ENCODE results near the gene SPRTN.
A peak's percentile ranks its signal among the peaks of the same experiment; 100 is the strongest.

SPRTN gene, protein sequence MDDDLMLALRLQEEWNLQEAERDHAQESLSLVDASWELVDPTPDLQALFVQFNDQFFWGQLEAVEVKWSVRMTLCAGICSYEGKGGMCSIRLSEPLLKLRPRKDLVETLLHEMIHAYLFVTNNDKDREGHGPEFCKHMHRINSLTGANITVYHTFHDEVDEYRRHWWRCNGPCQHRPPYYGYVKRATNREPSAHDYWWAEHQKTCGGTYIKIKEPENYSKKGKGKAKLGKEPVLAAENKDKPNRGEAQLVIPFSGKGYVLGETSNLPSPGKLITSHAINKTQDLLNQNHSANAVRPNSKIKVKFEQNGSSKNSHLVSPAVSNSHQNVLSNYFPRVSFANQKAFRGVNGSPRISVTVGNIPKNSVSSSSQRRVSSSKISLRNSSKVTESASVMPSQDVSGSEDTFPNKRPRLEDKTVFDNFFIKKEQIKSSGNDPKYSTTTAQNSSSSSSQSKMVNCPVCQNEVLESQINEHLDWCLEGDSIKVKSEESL

DNA sequence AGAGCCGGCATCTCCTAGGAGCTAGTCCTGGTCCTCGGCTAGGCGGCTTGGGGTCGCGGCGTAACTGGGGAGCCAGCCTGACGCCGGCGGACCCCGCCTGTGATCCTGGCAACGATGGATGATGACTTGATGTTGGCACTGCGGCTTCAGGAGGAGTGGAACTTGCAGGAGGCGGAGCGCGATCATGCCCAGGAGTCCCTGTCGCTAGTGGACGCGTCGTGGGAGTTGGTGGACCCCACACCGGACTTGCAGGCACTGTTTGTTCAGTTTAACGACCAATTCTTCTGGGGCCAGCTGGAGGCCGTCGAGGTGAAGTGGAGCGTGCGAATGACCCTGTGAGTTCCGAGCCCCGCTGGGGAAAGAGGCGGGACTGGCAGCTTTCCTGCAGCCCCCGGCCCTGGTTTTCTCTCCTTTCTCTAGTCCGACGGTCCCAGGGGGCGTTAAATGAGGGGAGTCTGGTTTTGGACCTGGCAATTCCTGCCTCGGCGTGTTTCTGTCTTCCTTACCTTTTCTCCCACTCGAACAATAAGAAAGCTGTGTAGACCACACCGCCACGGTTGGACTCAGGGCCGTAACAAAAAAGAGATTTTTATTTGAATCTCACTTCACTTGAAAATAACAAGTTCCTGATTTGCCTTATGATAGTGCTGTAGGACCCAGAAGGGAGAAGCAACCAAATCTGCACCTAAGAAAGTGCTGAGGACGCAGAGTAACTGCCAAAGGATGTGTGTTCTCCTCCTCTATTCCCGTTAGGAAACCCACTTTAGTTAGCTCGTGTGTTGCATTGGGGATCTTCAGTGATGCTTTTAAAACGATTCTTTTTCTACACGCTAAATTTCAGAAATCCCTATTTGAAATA, at the start of gene SPRTN:
Gene SPRTN (plus strand): TSS at position 24 of the 859 bp plus-strand sequence. CDS start 91 bp downstream, at position 115.
- peak; percentile 20 for DNase-seq

DNA sequence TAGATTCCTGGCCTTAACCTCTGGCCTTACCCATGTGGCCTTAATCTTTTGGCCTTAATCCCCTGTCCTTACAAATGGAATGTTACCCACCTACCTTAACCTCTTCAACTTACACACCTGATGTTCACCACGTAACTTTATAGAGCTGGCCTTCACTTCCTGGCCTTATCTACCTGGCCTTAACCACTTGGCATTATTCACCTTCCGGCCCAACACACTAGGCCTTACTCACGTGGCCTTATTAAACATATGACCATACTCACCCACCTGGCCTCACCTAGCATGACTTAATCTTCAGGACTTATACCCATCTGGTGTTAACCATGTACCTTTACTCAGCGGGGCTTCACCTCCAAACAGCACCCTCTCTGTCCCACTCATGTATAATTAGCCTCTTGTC, 42.2 kb upstream of the SPRTN start:
- no peak for DNase-seq

DNA sequence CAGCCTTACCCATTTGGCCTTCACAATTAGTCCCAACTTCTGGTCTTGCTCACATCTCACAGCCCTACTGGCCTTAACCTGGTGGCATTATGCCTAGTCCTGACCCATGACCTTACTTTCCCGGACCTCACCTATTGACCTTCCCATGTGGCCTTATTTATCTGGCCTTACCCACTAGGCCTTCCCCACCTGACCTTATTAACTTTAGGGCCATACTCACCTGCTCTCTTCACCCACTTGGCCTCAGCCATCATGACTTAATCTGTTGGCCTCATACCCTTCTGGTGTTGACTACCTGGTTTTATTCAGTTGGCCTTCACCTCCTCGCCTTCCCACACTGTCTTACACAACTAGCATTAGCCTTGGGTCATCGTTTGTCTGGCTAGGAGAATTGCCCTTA, 36.1 kb upstream of the SPRTN start:
- no peak for DNase-seq

DNA sequence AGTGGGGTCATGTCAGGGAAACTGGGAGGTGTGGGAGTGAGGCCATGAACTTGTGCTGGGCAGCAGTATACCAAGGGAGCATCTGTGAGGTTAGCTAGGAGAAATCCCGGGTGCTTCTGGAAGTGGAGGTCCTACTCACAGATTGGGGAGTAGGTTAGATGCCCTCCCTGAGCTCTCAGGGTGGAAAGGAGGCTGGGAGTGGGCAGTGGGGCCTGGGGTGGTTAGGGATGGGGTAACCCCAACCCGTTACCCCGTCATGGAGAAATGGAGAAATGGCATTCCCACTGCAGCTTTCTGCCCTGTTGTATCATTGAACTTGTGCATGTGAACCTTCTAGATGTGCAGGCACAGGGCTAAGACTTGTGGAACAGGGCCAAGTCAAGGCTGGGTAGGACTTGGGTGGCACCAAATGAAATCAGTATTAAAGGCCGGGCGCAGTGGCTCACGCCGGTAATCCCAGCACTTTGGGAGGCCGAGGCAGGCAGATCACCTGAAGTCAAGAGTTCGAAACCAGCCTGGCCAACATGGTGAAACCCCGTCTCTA, 27.6 kb upstream of the SPRTN start:
- no peak for DNase-seq

DNA sequence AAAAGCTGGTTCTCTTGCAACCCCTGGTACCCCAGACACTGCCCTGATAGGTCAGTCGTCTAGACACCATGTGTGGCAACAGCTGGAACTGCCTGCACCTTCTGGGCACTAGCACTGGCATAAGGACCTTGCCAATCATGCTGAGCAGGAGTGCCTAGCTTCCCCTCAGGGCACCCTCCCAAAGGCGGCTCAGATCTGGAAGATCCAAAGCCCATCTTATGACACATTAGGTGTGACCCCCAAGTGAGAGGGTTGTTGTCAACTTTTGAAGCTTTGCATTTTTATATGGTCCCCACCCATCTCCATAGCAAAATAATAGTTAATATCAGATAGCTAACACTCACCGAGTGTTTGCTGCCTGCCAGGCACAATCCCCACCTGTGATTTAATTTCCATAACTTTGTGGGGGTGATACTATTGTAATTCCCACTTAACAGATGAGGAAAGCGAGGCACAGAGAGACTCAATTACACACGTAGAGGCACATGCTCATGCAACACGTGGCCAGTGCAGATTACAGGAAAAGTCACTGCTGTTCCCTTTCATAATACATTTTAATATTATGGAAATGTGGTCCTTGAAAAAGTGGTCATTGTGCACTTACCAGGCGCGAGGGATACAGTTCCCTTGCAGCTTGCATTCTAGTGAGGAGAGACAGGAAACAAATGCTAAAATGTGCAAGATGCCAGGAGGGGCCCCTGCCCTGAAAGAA, 26.2 kb upstream of the SPRTN start:
- DNase-seq = no peak

DNA sequence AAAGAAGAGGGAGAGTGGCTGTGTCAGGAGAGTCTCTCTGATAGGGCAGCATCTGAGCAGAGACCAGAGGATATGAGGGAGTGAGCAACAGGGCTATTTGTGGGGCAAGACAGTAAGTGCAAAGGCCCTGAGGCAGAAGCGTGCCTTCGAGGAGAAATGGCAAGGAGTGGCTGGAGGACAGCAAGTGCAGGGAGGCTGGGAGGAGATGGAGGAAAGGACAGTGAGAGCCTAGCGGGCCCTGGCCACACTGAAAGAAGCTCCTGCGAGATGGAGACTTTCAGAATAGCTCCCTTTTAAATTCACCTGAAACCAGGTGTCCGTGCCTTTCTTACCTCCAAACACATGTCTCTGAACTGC, 25.7 kb upstream of the SPRTN start:
- DNase-seq = no peak

DNA sequence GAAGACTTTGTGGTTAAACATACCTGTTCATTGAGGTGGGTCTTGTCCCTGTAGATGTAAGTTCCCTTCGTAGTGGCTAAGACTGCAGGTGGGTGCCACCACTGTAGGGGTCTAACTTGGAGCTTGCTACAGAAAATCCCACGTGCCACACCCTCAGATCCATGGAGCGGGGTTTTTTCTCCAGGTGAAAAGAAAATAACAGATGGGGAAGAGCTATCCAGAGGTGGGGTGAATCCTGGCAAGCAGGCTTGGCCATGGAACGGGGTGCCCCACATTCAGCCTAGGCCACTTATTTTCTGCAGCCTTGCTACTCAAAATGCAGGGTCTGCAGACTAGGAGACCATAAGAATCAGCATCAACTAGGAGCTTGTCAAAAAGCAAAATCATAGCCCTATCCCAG, 24.4 kb upstream of the SPRTN start:
- DNase-seq = no peak

DNA sequence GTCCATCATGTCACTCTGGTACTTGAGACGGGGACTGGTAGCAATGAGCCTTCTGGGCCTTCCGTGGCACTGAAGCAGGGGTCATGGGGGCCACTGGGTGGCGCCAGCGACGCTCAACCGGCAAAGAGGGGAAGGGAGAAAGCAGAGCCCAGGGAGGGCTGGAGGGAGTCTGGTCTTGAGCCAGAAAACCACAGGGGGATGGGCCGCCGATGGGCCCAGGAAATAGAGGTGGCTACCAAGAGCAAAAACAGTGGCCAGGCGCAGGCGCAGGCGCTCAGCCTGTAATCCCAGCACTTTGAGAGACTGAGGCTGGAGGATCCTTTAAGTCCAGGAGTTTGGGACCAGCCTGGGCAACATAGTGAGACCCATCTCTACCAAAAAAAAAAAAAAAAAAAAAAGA, 22.2 kb upstream of the SPRTN start:
- DNase-seq = no peak

DNA sequence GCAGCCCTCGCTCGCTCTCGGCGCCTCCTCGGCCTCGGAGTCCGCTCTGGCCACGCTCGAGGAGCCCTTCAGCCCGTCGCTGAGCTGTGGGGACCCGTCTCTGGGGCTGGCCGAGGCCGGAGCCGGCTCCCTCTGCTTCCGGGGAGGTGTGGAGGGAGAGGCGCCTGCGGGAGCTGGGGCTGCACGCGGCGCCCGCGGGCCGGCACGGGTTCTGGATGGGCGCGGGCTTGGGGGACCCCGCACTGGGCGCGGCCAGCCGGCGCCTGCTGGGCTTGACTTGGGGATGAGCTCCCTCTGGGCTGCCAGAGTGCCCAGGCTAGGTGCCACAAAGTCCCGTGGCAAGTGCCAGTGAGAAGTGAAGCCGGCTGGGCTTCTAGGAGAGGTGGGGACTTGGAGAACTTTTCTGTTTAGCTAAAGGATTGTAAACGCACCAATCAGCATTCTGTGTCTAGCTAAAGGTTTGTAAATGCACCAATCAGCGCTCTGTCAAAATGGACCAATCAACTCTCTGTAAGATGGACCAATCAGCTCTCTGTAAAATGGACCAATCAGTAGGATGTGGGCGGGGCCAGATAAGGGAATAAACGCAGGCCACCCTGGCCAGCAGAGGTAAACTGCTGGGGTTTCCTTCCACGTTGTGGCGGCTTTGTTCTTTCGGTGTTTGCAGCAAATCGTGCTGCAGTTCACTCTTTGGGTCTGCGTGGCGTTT, 20.6 kb upstream of the SPRTN start:
- DNase-seq = no peak

DNA sequence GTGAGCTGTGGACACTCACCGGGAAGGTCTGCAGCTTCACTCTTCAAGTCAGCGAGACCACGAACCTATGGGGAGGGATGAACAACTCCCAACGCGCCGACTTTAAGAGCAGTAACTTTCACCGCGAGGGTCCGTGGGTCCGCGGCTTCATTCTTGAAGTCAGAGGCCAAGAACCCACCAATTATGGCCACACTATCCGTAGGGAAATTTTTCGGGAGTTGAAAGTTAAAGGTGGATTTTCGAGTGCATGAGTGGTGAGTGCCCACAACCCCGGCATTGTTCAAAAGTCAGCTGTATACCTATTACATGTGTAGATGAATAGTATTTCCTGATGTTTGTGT, 20.1 kb upstream of the SPRTN start:
- DNase-seq = no peak

DNA sequence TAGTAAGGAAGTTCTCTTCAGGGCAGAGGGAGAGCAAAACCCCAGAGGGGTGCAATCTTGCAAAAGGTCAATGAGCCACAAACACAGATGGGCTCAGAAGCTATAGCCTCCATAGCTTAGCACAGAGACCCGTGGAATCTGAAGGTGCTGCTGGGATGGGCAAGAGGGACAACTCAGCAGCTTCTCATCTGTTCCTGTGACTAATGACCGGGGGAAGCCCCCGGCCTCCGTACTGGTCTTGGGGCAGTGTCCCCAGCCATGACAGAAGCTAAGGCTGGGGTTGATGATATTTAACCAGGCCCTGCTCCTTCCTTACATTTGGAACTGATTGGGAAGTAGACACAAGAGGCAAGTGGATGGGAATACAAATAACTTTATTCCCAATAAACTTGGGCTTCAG, 19.5 kb upstream of the SPRTN start:
- DNase-seq = no peak

DNA sequence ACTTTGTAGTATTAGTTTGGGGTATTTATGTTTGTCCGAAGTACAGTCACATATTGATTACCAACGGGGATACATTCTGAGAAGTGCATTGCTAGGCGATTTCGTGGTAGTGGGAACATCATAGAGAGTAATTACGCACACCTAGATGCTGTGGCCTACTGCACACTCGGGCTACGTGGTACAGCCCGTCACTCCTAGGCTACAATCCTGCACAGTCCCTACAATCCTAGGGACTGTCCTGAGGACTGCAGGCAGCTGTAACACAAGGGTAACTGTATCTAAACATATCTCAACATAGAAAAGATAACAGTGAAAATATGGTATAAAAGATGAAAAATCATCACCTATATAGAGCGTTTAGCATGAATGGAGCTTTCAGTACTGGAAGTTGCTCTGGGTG, 19.0 kb upstream of the SPRTN start:
- DNase-seq = no peak

DNA sequence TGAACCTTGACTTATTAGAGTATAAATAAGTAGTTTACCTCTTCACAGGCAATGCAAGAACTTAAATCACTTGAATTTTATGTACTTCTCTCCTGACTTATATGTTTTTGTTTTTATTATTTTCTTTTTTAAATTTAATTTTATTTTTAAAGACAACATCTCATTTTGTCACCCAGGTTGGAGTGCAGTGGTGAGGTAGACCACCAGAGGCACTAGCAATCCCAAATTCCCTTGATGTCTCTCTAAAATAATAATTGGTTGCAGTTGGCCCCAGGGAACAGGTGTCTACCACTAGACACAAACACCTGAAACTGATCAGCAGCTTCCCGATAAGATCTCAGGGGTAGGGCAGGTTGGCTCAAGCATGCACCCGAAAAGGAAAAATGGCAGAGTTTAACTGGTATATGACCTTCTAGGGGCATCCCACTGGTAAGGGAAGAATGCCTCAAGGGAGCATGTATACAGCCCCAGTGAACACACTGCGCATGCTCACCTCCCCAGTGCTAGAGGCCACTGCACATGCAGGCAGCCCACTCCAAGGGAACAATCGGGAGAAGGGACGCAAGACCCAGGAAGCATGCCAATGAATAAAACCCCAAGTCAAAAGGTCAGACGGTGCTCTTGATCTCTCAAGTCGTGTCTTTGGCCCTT, 15.1 kb upstream of the SPRTN start:
- DNase-seq = no peak

DNA sequence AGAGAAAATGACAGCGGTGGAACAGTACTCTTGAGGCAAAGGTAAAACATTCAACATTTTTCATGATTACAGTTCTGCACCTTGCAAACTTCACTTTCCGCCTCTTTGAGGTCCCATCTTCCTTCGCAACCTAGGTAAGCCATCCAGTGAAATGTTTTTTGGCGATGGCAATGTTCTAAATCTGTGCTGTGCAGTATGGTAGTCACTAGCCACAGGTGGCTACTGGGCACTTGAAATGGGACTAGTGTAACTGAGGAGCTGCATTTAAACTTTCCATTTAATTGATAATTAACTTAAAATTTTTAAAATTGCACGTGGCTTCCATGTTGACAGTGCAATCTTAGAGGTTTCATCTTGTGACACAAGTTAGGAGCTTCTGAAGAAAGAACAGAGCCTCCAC, 13.4 kb upstream of the SPRTN start:
- no peak for DNase-seq

DNA sequence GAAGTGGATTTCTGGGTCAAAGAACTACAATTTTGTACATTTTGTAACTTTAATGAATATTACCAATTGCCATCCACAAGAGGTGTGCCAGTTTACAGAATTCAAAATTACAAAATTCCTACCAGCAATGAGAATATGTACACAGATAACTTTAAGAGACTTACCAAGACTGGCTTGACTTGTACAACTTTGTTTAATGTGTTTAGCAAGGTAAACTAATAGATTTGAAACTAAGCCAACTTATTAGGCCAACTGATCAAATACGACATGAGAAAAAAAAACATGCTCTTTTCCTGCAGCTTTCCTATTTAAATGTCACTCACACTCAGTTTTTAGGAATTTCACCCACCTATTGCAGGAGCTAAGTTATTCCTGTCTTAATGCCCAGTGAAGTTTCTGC, 11.8 kb upstream of the SPRTN start:
- DNase-seq = no peak

DNA sequence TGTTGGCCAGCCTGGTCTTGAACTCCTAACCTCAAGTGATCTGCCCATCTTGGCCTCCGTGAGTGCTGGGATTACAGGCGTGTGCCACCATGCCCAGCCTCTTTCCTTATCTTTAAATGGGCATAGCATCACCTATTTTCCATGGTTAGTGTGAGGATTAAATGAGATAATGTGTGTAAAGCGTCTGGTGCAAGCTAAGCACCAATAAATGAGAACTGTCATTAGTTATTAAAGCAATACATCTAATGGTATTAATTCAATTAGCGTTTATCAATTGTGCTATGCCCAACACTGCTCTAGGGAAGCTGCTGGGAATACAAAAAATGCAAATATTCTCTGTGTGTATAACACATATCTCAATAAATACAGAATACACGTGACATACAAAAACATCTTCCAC, 10.5 kb upstream of the SPRTN start:
- no peak for DNase-seq

DNA sequence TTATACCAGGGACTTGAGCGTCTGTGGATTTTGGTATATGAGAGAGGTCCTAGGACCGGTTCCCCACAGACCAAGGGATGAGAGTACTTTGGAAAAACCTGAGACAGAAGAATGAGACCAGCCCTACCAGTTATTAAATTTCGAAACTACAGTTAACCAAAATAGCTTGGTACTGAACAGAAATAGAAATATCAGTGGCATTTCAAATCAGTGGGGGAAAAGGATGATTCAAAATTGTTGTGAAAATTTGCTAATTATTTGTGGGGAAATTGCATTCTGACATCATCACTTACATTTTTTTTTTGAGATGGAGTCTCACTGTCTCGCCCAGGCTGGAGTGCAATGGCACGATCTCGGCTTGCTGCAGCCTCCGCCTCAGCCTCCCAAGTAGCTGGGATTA, 8.6 kb upstream of the SPRTN start:
- DNase-seq = no peak

DNA sequence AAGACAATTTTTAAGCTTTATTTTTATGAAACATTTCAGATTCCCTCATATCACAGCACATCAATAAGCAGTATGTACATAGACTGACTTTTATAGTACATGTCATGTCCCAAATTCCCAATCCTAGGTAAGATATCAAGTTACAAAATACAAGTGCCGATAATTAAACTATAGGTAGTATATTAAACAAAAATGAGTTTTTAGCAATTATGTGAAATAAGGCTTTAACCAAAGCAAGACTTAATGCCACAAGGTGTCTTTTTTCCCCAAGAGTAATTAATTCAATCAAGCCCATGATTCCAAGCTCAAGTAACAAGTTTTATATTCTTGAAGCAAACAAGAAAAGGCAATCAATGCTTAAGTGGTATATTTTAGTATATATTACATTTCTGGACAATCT, 5.3 kb upstream of the SPRTN start:
- DNase-seq = no peak

DNA sequence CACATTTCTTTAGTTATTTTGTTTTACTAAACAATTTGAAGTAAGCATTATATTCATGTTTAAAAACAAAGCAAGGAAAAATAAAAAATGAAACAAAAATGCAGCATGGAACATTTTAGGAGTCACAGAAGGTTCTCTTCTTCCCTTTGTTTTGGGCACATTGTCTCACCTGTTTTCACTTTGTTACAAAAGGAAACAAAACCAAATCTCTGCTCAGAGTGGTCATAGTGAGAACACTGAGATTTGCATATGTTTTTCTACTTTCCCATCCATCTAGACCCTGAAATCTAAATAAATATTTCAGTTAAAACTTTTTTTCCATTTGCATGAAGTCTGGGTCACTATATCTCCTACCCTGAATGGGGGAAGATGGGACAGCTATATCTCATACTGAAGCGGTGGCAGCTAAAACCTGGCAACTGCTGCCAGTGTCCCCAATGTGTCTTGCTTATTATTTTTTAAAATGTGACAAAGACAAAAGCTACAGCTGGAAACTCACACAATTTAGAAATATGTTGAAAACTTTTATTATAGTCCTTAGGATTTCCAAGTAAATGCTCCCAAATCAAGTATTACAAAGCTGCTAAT, 3.9 kb upstream of the SPRTN start:
- DNase-seq = no peak

DNA sequence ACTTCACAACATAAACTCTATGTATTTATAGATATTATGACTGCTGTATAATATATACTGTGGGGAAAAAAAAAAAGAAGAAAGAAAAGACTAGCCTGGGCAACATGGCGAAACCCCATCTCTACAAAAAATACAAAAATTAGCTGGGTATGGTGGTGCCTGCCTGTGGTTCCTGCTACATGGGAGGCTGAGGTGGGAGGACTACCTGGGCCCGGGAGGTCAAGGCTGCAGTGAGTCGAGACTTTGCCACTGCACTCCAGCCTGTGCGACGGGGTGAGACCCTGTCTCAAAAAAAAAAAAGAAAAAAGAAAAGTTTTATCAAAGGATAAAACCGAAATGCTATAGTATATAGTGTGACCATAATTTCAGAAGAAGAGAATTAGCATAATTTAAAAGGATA, 3.1 kb upstream of the SPRTN start:
- DNase-seq = no peak

DNA sequence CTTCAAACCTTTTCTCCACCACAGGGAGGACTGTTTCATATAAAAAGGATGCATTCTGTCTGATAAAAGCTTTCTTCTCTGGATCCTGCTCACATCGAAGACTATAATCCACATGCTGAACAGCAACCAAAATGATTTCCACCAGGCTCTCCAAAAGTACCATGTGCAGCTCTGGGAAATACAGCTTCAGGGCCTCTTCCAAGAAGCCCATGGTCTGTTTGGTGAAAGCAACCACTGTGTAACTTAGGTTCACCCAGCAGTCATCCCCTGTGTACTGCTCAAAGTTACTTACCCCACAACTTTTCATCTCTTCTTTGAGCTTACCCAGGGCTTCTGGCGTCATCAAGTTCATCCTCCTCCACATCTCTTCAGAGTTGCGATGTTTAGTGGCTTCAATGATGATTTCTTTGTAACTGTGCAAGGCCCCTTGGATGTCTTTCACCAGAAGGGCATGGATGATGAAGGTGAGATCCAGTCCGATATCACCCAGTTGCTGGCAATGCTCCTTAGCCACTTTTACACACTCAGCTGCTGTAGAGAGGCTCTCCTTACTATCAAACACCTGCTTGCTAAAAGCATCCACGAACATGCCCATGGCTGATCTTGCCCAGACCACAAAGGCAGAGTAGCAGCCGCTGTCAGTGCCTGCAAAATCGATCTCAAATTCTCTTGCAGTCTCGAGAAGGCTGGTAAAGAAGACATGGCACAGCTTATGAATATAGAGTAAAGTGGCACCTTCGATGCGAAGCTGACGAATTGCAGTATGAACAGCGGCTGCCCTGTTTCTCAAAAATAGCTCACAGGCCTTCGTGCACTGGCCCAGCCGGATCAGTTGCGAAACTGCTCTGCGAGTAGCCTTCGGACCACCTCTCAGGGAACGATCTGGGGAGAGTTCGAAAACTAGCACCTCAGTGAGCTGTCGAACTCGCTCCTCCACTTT, 2.2 kb upstream of the SPRTN start:
- DNase-seq = no peak

Measured in NCI-H2227 treated with DMSO at 0.1 percent for 48 hours (cell line).